ENCODE results near the gene KRT74. TPM values are rescaled to one million over a fixed set of nuclear protein-coding genes. Genes with fewer than 3 reads are reported as not detected.

Gene KRT74
- total RNA-seq, 1 experiment from 2014 or later = not detected

GRCh38 chr12:52564582-52564981 is 9.1 kb downstream of the KRT74 start (continued):
- TF ChIP-seq ZNF512 (CRISPR knock-in tag; IDR thresholded peaks at IDR 0.05; ENCODE audit: borderline replicate concordance) = no peak

- ATAC-seq = 0 out of 2 replicates have a peak, but pooled peaks have one; percentile 22
These were observed 11.7 kb downstream of the KRT74 start for GRCh38 chr12:52561880-52562449.

More at GRCh38 chr12:52561880-52562449, 11.7 kb downstream of the KRT74 start:
- H3K27me3 Mint-ChIP-seq (ENCODE audit: low read depth) = no peaks in the 10 kb centered on the region; the same call in 1 of the 2 replicates
- no peaks in the 10 kb centered on the region for H3K9me3 Mint-ChIP-seq
- POLR2A ChIA-PET = no interaction called here
- H3K36me3 Mint-ChIP-seq = no peaks in the 10 kb centered on the region
- TF ChIP-seq CTCF (IDR thresholded peaks at IDR 0.05) = no peak
- TF ChIP-seq RELA (CRISPR knock-in tag; IDR thresholded peaks at IDR 0.05; ENCODE audit: borderline replicate concordance) = no peak
- TF ChIP-seq ZMAT4 (CRISPR knock-in tag; IDR thresholded peaks at IDR 0.05) = no peak
- no peak for TF ChIP-seq CREB1 (CRISPR knock-in tag; IDR thresholded peaks at IDR 0.05)
- no peak for TF ChIP-seq EMX1 (CRISPR knock-in tag; IDR thresholded peaks at IDR 0.05)
- no peak for TF ChIP-seq MXD4 (CRISPR knock-in tag; IDR thresholded peaks at IDR 0.05; ENCODE audit: borderline replicate concordance)
- TF ChIP-seq ZNF425 (CRISPR knock-in tag; conservative IDR thresholded peaks at IDR 0.05) = no peak
- TF ChIP-seq PRRX2 (CRISPR knock-in tag; IDR thresholded peaks at IDR 0.05) = no peak
- no peak for TF ChIP-seq ZNF138 (CRISPR knock-in tag; conservative IDR thresholded peaks at IDR 0.05)
- TF ChIP-seq USF2 (CRISPR knock-in tag; IDR thresholded peaks at IDR 0.05) = no peak
- no peak for TF ChIP-seq STAT6 (CRISPR knock-in tag; conservative IDR thresholded peaks at IDR 0.05; ENCODE audit: low read depth)
- TF ChIP-seq ZNF263 (CRISPR knock-in tag; IDR thresholded peaks at IDR 0.05; ENCODE audit: low read depth) = no peak
- CTCF ChIA-PET = interaction anchor here (0.6 to 3.2 kb wide), 23 partner anchors 9 to 547 kb away, joined by 3 to 24 read pairs (median 4); partner anchors contain the start of genes KRT71 and KRT74
- DNase-seq (ENCODE audit: low spot score) = no peak
- H3K4me1 Mint-ChIP-seq = no peaks in the 10 kb centered on the region
- H3K27ac Mint-ChIP-seq = no peak overlapping the region
- H3K4me3 Mint-ChIP-seq = no peak overlapping the region
